ENCODE results near the gene BTBD9.

- TF ChIP-seq CTCF (IDR thresholded peaks at IDR 0.05): no peak
- no peak for TF ChIP-seq POLR2A (IDR thresholded peaks at IDR 0.05)
Measured at GRCh38 chr6:38603966-38604365, 35.8 kb downstream of the BTBD9 start.
